Measurements from ENCODE around the gene CYP2A6. TPM values are rescaled to one million over a fixed set of nuclear protein-coding genes. Genes with fewer than 3 reads are reported as not detected.
"Not testable (repeated sequence)": the region's sequence is repeated elsewhere in the genome, so short reads cannot be mapped to it uniquely, and the experiment has no call there.

The CYP2A6 gene
- total RNA-seq, 1 donor from 2014 or later: not detected

- no peaks in the 10 kb centered on the region for H3K79me2 ChIP-seq (ENCODE audit: low read depth)
- H3K27ac ChIP-seq: no peak overlapping the region
- no peak overlapping the region for H3K27ac Mint-ChIP-seq
- no peak overlapping the region for H3K9ac ChIP-seq
- H3K4me3 ChIP-seq: no peak overlapping the region
- no peak overlapping the region for H2AFZ ChIP-seq (replicated peaks)
- H3K27me3 Mint-ChIP-seq (ENCODE audit: insufficient read depth, low read depth): no peaks in the 10 kb centered on the region
- H3K4me1 Mint-ChIP-seq: no peaks in the 10 kb centered on the region
- TF ChIP-seq CTCF (IDR thresholded peaks at IDR 0.05) (no peak), EZH2 (IDR thresholded peaks at IDR 0.05) (no peak)
- H3K36me3 ChIP-seq: no peaks in the 10 kb centered on the region
- DNase-seq (ENCODE audit: low spot score): no peak
- H3K4me3 Mint-ChIP-seq: no peak overlapping the region
- H3K4me2 ChIP-seq: no peak overlapping the region
- peaks cover 6% of the 10 kb centered on the region for H3K27me3 ChIP-seq
- no peaks in the 10 kb centered on the region for H3K4me1 ChIP-seq
- H3K9me3 ChIP-seq (ENCODE audit: low read depth): no peaks in the 10 kb centered on the region
- no peaks in the 10 kb centered on the region for H3F3A ChIP-seq (ENCODE audit: low read depth)
- no peaks in the 10 kb centered on the region for H4K20me1 ChIP-seq (ENCODE audit: low read depth)
- no peaks in the 10 kb centered on the region for H3K36me3 Mint-ChIP-seq
- no peaks in the 10 kb centered on the region for H3K9me3 Mint-ChIP-seq
Observed at GRCh38 chr19:40893112-40893511, 42.9 kb upstream of the CYP2A6 start.

GRCh38 chr19:40889366-40889765, 39.1 kb upstream of the CYP2A6 start:
- no peak overlapping the region for H3K9ac ChIP-seq
- H3K4me1 ChIP-seq: no peaks in the 10 kb centered on the region
- H3F3A ChIP-seq (ENCODE audit: low read depth): no peaks in the 10 kb centered on the region
- H3K36me3 ChIP-seq: no peaks in the 10 kb centered on the region
- peaks cover 4% of the 10 kb centered on the region for H3K9me3 Mint-ChIP-seq
- no peak for DNase-seq (ENCODE audit: low spot score)
- H3K36me3 Mint-ChIP-seq: no peaks in the 10 kb centered on the region
- H3K27ac ChIP-seq: no peak overlapping the region
- H4K20me1 ChIP-seq (ENCODE audit: low read depth): no peaks in the 10 kb centered on the region
- no peak overlapping the region for H3K4me3 Mint-ChIP-seq
- H2AFZ ChIP-seq (replicated peaks): no peak overlapping the region
- no peak overlapping the region for H3K27ac Mint-ChIP-seq
- H3K4me3 ChIP-seq: no peak overlapping the region
- no peaks in the 10 kb centered on the region for H3K79me2 ChIP-seq (ENCODE audit: low read depth)
- H3K27me3 Mint-ChIP-seq (ENCODE audit: insufficient read depth, low read depth): no peaks in the 10 kb centered on the region
- no peak for TF ChIP-seq EZH2 (IDR thresholded peaks at IDR 0.05)
- no peak for TF ChIP-seq EZH2phosphoT487 (IDR thresholded peaks at IDR 0.05)
- no peak for TF ChIP-seq CTCF (IDR thresholded peaks at IDR 0.05)
- H3K4me1 Mint-ChIP-seq: no peaks in the 10 kb centered on the region
- no peaks in the 10 kb centered on the region for H3K9me3 ChIP-seq (ENCODE audit: low read depth)
- peaks cover 6% of the 10 kb centered on the region for H3K27me3 ChIP-seq
- H3K4me2 ChIP-seq: no peak overlapping the region

- Histone ChIP-seq H3K4me1 (no peaks in the 10 kb centered on the region), H3K36me3 (no peaks in the 10 kb centered on the region), H3K27me3 (peaks cover 6% of the 10 kb centered on the region), H4K20me1 (ENCODE audit: low read depth) (no peaks in the 10 kb centered on the region), H2AFZ (replicated peaks) (no peak overlapping the region), H3K27ac (no peak overlapping the region), H3F3A (ENCODE audit: low read depth) (no peaks in the 10 kb centered on the region), H3K4me2 (no peak overlapping the region), H3K4me3 (no peak overlapping the region), H3K79me2 (ENCODE audit: low read depth) (no peaks in the 10 kb centered on the region), H3K9me3 (ENCODE audit: low read depth) (no peaks in the 10 kb centered on the region), H3K9ac (no peak overlapping the region)
- Mint-ChIP-seq H3K27me3 (ENCODE audit: insufficient read depth, low read depth) (no peaks in the 10 kb centered on the region), H3K9me3 (peaks cover 4% of the 10 kb centered on the region), H3K4me1 (no peaks in the 10 kb centered on the region), H3K4me3 (no peak overlapping the region), H3K36me3 (no peaks in the 10 kb centered on the region), H3K27ac (no peak overlapping the region)
- no peak for DNase-seq (ENCODE audit: low spot score)
- TF ChIP-seq EZH2phosphoT487 (IDR thresholded peaks at IDR 0.05) (no peak), CTCF (IDR thresholded peaks at IDR 0.05) (no peak), EZH2 (IDR thresholded peaks at IDR 0.05) (no peak)
Observed at GRCh38 chr19:40888191-40888590, 37.9 kb upstream of the CYP2A6 start.

- DNase-seq (ENCODE audit: low spot score); H3F3A ChIP-seq (ENCODE audit: low read depth); H3K27ac Mint-ChIP-seq; H3K4me1 Mint-ChIP-seq; H3K9me3 Mint-ChIP-seq; H3K4me3 Mint-ChIP-seq; H4K20me1 ChIP-seq (ENCODE audit: low read depth); H3K4me2 ChIP-seq; H3K9ac ChIP-seq; H2AFZ ChIP-seq (replicated peaks); H3K4me3 ChIP-seq; H3K36me3 ChIP-seq; H3K79me2 ChIP-seq (ENCODE audit: low read depth); H3K36me3 Mint-ChIP-seq; H3K9me3 ChIP-seq (ENCODE audit: low read depth); H3K4me1 ChIP-seq; H3K27ac ChIP-seq: not testable (repeated sequence)
- H3K27me3 Mint-ChIP-seq (ENCODE audit: insufficient read depth, low read depth): peaks cover 12% of the 10 kb centered on the region
- H3K27me3 ChIP-seq: peaks cover 21% of the 10 kb centered on the region
Observed at GRCh38 chr19:40884187-40884931, 34.1 kb upstream of the CYP2A6 start.

GRCh38 chr19:40882062-40882461, 31.8 kb upstream of the CYP2A6 start, which contains the start of gene CYP2A7:
Gene CYP2A7, minus strand, starts transcription at chr19:40882231. Its CDS starts 21 bp downstream, at chr19:40882210.
- H3K27ac Mint-ChIP-seq; DNase-seq (ENCODE audit: low spot score); H3F3A ChIP-seq (ENCODE audit: low read depth); H2AFZ ChIP-seq (replicated peaks); H3K9me3 Mint-ChIP-seq; H3K4me1 Mint-ChIP-seq; H3K4me3 ChIP-seq; H3K4me2 ChIP-seq; H4K20me1 ChIP-seq (ENCODE audit: low read depth); H3K4me3 Mint-ChIP-seq; H3K4me1 ChIP-seq; H3K79me2 ChIP-seq (ENCODE audit: low read depth); H3K36me3 Mint-ChIP-seq; H3K27ac ChIP-seq; H3K36me3 ChIP-seq; H3K9ac ChIP-seq; H3K9me3 ChIP-seq (ENCODE audit: low read depth): not testable (repeated sequence)
- peaks cover 22% of the 10 kb centered on the region for H3K27me3 ChIP-seq
- peaks cover 16% of the 10 kb centered on the region for H3K27me3 Mint-ChIP-seq (ENCODE audit: insufficient read depth, low read depth)

- peaks cover 16% of the 10 kb centered on the region for H3K27me3 Mint-ChIP-seq (ENCODE audit: insufficient read depth, low read depth)
- not testable (repeated sequence) for H3K4me3 Mint-ChIP-seq; H3K4me3 ChIP-seq; H3K9me3 Mint-ChIP-seq; H4K20me1 ChIP-seq (ENCODE audit: low read depth); H3K4me1 Mint-ChIP-seq; H3K9me3 ChIP-seq (ENCODE audit: low read depth); H3K36me3 ChIP-seq; H3K36me3 Mint-ChIP-seq; H3K4me1 ChIP-seq; H3K4me2 ChIP-seq; H3K9ac ChIP-seq; H2AFZ ChIP-seq (replicated peaks); H3K27ac Mint-ChIP-seq; H3K27ac ChIP-seq; DNase-seq (ENCODE audit: low spot score); H3K79me2 ChIP-seq (ENCODE audit: low read depth); H3F3A ChIP-seq (ENCODE audit: low read depth)
- H3K27me3 ChIP-seq: peaks cover 35% of the 10 kb centered on the region
Observed at GRCh38 chr19:40879349-40879748, 29.1 kb upstream of the CYP2A6 start.
